Stomach (tissue), 4 donors: ENCODE data around the gene TMEM132C.

ENCODE experiments used
- CTCF ChIP-seq, 7 experiments: fragments of 450-650 bp in 4 of 7; fragments of 200-600 bp in 3 of 7; sonication (generic) in 3 of 7; IDR thresholded peaks; one replicate each; pipeline ENCODE4 v1.5.1; 2016 to 2019; ENCODE audit warnings: antibody characterized with exemption in 7 of 7, control low read depth in 2 of 7, mild to moderate bottlenecking in 1 of 7
- POLR2A ChIP-seq, 4 donors: fragments of 450-650 bp; IDR thresholded peaks; one replicate each; pipeline ENCODE4 v1.6.1; 2016; ENCODE audit warnings: antibody characterized with exemption in 4 of 4, control low read depth in 2 of 4, mild to moderate bottlenecking in 1 of 4, moderate library complexity in 1 of 4

GRCh38 chr12:128607641-128608040 is 340.7 kb downstream of the TMEM132C start:
- no peak for TF ChIP-seq CTCF (IDR thresholded peaks at IDR 0.05)
- no peak for TF ChIP-seq POLR2A (IDR thresholded peaks at IDR 0.05)
